ENCODE measurements around the gene KANSL2.
"Not testable (repeated sequence)": the region's sequence is repeated elsewhere in the genome, so short reads cannot be mapped to it uniquely, and the experiment has no call there.

Gene KANSL2

GRCh38 chr12:48681710-48682532, at the start of gene KANSL2:
KANSL2 (minus strand) TSS chr12:48682238; CDS start chr12:48681632, 606 bp downstream.
- peak; percentile 95 to 96 for DNase-seq (ENCODE audit: low read depth in 2 of 2)

- DNase-seq (ENCODE audit: low read depth in 2 of 2), result no peak
These were observed 46.8 kb upstream of the KANSL2 start for GRCh38 chr12:48728807-48729206.

- not testable (repeated sequence) for DNase-seq (ENCODE audit: low read depth in 2 of 2)
These were observed 38.7 kb upstream of the KANSL2 start for GRCh38 chr12:48720737-48721136.

- DNase-seq (ENCODE audit: low read depth in 2 of 2), result not testable (repeated sequence)
These were observed 38.1 kb upstream of the KANSL2 start for GRCh38 chr12:48720171-48720570.

- DNase-seq (ENCODE audit: low read depth in 2 of 2), result not testable (repeated sequence)
These were observed 37.0 kb upstream of the KANSL2 start for GRCh38 chr12:48719002-48719401.

GRCh38 chr12:48717252-48717695, 35.2 kb upstream of the KANSL2 start:
- no peak for DNase-seq (ENCODE audit: low read depth in 2 of 2)

GRCh38 chr12:48716493-48717251, 34.6 kb upstream of the KANSL2 start, which contains the start of gene CCNT1:
CCNT1 (minus strand) TSS chr12:48716707; CDS start chr12:48716675, 32 bp downstream.
- DNase-seq (ENCODE audit: low read depth in 2 of 2), result peak; percentile 99 to 100

GRCh38 chr12:48716168-48716492, 34.1 kb upstream of the KANSL2 start:
- no peak for DNase-seq (ENCODE audit: low read depth in 2 of 2)

- DNase-seq (ENCODE audit: low read depth in 2 of 2), result no peak
These were observed 30.2 kb upstream of the KANSL2 start for GRCh38 chr12:48712209-48712608.

GRCh38 chr12:48698822-48699221, 16.8 kb upstream of the KANSL2 start:
- DNase-seq (ENCODE audit: low read depth in 2 of 2), result not testable (repeated sequence)

GRCh38 chr12:48696626-48697025, 14.6 kb upstream of the KANSL2 start:
- no peak for DNase-seq (ENCODE audit: low read depth in 2 of 2)

GRCh38 chr12:48695859-48696258, 13.8 kb upstream of the KANSL2 start:
- DNase-seq (ENCODE audit: low read depth in 2 of 2), result no peak

GRCh38 chr12:48694038-48694437, 12.0 kb upstream of the KANSL2 start:
- no peak for DNase-seq (ENCODE audit: low read depth in 2 of 2)

- DNase-seq (ENCODE audit: low read depth in 2 of 2), result no peak
These were observed 11.5 kb upstream of the KANSL2 start for GRCh38 chr12:48693572-48693971.

GRCh38 chr12:48691826-48692487, 9.9 kb upstream of the KANSL2 start:
- DNase-seq (ENCODE audit: low read depth in 2 of 2), result no peak

GRCh38 chr12:48690990-48691389, 9.0 kb upstream of the KANSL2 start:
- no peak for DNase-seq (ENCODE audit: low read depth in 2 of 2)

- no peak for DNase-seq (ENCODE audit: low read depth in 2 of 2)
These were observed 8.4 kb upstream of the KANSL2 start for GRCh38 chr12:48690436-48690835.

GRCh38 chr12:48688836-48689235, 6.8 kb upstream of the KANSL2 start:
- DNase-seq (ENCODE audit: low read depth in 2 of 2), result no peak

GRCh38 chr12:48687592-48687991, 5.6 kb upstream of the KANSL2 start:
- DNase-seq (ENCODE audit: low read depth in 2 of 2), result no peak

- DNase-seq (ENCODE audit: low read depth in 2 of 2), result no peak
These were observed 4.7 kb upstream of the KANSL2 start for GRCh38 chr12:48686615-48687334.

GRCh38 chr12:48686037-48686595, 4.1 kb upstream of the KANSL2 start:
- no peak for DNase-seq (ENCODE audit: low read depth in 2 of 2)
